Dermis blood vessel endothelial cell (primary cell): Measurements from ENCODE around the gene ERN1. TPM values are rescaled to one million over a fixed set of nuclear protein-coding genes. Genes with fewer than 3 reads are reported as not detected.
"Not testable (repeated sequence)": the region's sequence is repeated elsewhere in the genome, so short reads cannot be mapped to it uniquely, and the experiment has no call there.

Experiments
- DNase-seq: peaks from one replicate; pipeline ENCODE4 v3.0.0; 2010
- total RNA-seq: library from RNA; depleted of rRNA; stranded (reverse); fragments of >200 nt; gene quantifications from 2 replicates; pipeline ENCODE4 v1.2.3, GENCODE V29; 2014

The ERN1 gene
- 17.5 and 20.4 TPM in 2 replicates for total RNA-seq

GRCh38 chr17:64129765-64130558 lies at the start of gene ERN1:
ERN1 (minus strand) TSS chr17:64130144; CDS start chr17:64130029, 115 bp downstream.
- DNase-seq: peak; percentile 97

- not testable (repeated sequence) for DNase-seq
These were observed 49.1 kb upstream of the ERN1 start for GRCh38 chr17:64179024-64179423.

- no peak for DNase-seq
These were observed 48.3 kb upstream of the ERN1 start for GRCh38 chr17:64178011-64178825.

- DNase-seq: no peak
These were observed 47.5 kb upstream of the ERN1 start for GRCh38 chr17:64177311-64178010.

GRCh38 chr17:64176556-64176955 lies 46.6 kb upstream of the ERN1 start:
- DNase-seq: no peak

GRCh38 chr17:64174686-64175456 lies 44.9 kb upstream of the ERN1 start:
- DNase-seq: peak; percentile 74

- no peak for DNase-seq
These were observed 43.7 kb upstream of the ERN1 start for GRCh38 chr17:64173646-64174045.

- peak; percentile 95 for DNase-seq
These were observed 42.6 kb upstream of the ERN1 start for GRCh38 chr17:64172510-64172909.

GRCh38 chr17:64171041-64171440 lies 41.1 kb upstream of the ERN1 start:
- peak; percentile 92 for DNase-seq

- DNase-seq: no peak
These were observed 40.3 kb upstream of the ERN1 start for GRCh38 chr17:64170286-64170685.

GRCh38 chr17:64167666-64168065 lies 37.7 kb upstream of the ERN1 start:
- not testable (repeated sequence) for DNase-seq

GRCh38 chr17:64166876-64167275 lies 36.9 kb upstream of the ERN1 start:
- DNase-seq: no peak

- DNase-seq: no peak
These were observed 35.4 kb upstream of the ERN1 start for GRCh38 chr17:64165347-64165746.

- no peak for DNase-seq
These were observed 34.8 kb upstream of the ERN1 start for GRCh38 chr17:64164596-64165285.

- no peak for DNase-seq
These were observed 33.5 kb upstream of the ERN1 start for GRCh38 chr17:64163468-64163867.

GRCh38 chr17:64162554-64162953 lies 32.6 kb upstream of the ERN1 start:
- DNase-seq: no peak

- no peak for DNase-seq
These were observed 31.6 kb upstream of the ERN1 start for GRCh38 chr17:64161380-64162176.

- DNase-seq: no peak
These were observed 30.4 kb upstream of the ERN1 start for GRCh38 chr17:64160378-64160777.

- DNase-seq: no peak
These were observed 29.1 kb upstream of the ERN1 start for GRCh38 chr17:64158831-64159590.

- no peak for DNase-seq
These were observed 28.5 kb upstream of the ERN1 start for GRCh38 chr17:64158406-64158805.
